Stomach (tissue), 9 donors: Measurements from ENCODE around the gene CEP85. TPM values are rescaled to one million over a fixed set of nuclear protein-coding genes. Genes with fewer than 3 reads are reported as not detected.

Source experiments
- DNase-seq, 2 donors: peaks; one replicate each; pipeline versions ENCODE4 v3.0.0 to v3.0.0-alpha.2; 2013 to 2019
- H3K27ac ChIP-seq, 5 donors: fragments of 200-600 bp in 4 of 5; sonication (generic) in 4 of 5; one replicate each; pipeline ENCODE4 v1.5.1; 2013 to 2019; ENCODE audit warnings: mild to moderate bottlenecking in 1 of 5, moderate library complexity in 1 of 5
- H3K27me3 ChIP-seq, 3 donors: fragments of 200-600 bp; sonication (generic); one replicate each; pipeline ENCODE4 v1.5.1; 2017 to 2019; ENCODE audit warnings: mixed run types in 1 of 3
- H3K36me3 ChIP-seq, 4 donors: fragments of 200-600 bp; sonication (generic); 1 replicate in 3 of 4; 2 replicates in 1 of 4; pipeline ENCODE4 v1.5.1; 2016 to 2019
- H3K4me1 ChIP-seq, 4 donors: fragments of 200-600 bp; sonication (generic); one replicate each; pipeline ENCODE4 v1.5.1; 2016 to 2019
- H3K4me3 ChIP-seq, 4 donors: fragments of 200-600 bp; sonication (generic) in 3 of 4; one replicate each; pipeline ENCODE4 v1.5.1; 2016 to 2019; ENCODE audit warnings: mild to moderate bottlenecking in 1 of 4
- H3K9me3 ChIP-seq, 4 donors: fragments of 200-600 bp; sonication (generic); one replicate each; pipeline ENCODE4 v1.5.1; 2016 to 2019
- EP300 ChIP-seq: sonication (generic); formaldehyde crosslinking; IDR thresholded peaks from one replicate; pipeline ENCODE4 v1.6.1; 2017; ENCODE audit warnings: antibody characterized with exemption
- POLR2A ChIP-seq, 4 donors: fragments of 450-650 bp; IDR thresholded peaks; one replicate each; pipeline ENCODE4 v1.6.1; 2016; ENCODE audit warnings: antibody characterized with exemption in 4 of 4, control low read depth in 2 of 4, mild to moderate bottlenecking in 1 of 4, moderate library complexity in 1 of 4
- POLR2AphosphoS5 ChIP-seq, 3 donors: sonication (generic); formaldehyde crosslinking; IDR thresholded peaks; one replicate each; pipeline ENCODE4 v1.6.1; 2016; ENCODE audit warnings: antibody characterized with exemption in 3 of 3
- WGBS, 5 donors: extraction: QIAGEN DNeasy Blood & Tissue Kit in 3 of 5; methylation state at CpG; one replicate each; pipeline versions ENCODE4 v1.1.5 to v1.1.7; 2013 to 2018; 5-methylcytosine and 5-hydroxymethylcytosine counted together
- intact Hi-C: fragments of 100-400 bp; cut with DNase I; formaldehyde crosslinking; loops from one replicate; pipeline ENCODE4 v1.15.1; 2023; ENCODE audit warnings: low total_unique reads
- polyA plus RNA-seq, 3 donors: library from polyadenylated mRNA; stranded (reverse); fragments of 200-250 nt; gene quantifications; one replicate each; pipeline ENCODE4 v1.2.3, GENCODE V29; 2013
- total RNA-seq, 5 donors: library from RNA; depleted of rRNA; stranded (reverse); fragments of >200 nt; gene quantifications; one replicate each; pipeline versions ENCODE4 v1.1.0 to v1.2.3, GENCODE V29; 2014 to 2016
- TF ChIP-seq, protein P1 (sequence below), 7 experiments: fragments of 450-650 bp in 4 of 7; fragments of 200-600 bp in 3 of 7; sonication (generic) in 3 of 7; IDR thresholded peaks; one replicate each; pipeline ENCODE4 v1.5.1; 2016 to 2019; ENCODE audit warnings: antibody characterized with exemption in 7 of 7, control low read depth in 2 of 7, mild to moderate bottlenecking in 1 of 7
- donor health status: healthy with polysubstance abuse.
- donor health status: Bipolar disorder and iron deficiency.
- donor health status: healthy.

Gene CEP85
- total and polyA plus RNA-seq, 8 donors = 0.58 to 21.0 (median 5.9) TPM

DNA sequence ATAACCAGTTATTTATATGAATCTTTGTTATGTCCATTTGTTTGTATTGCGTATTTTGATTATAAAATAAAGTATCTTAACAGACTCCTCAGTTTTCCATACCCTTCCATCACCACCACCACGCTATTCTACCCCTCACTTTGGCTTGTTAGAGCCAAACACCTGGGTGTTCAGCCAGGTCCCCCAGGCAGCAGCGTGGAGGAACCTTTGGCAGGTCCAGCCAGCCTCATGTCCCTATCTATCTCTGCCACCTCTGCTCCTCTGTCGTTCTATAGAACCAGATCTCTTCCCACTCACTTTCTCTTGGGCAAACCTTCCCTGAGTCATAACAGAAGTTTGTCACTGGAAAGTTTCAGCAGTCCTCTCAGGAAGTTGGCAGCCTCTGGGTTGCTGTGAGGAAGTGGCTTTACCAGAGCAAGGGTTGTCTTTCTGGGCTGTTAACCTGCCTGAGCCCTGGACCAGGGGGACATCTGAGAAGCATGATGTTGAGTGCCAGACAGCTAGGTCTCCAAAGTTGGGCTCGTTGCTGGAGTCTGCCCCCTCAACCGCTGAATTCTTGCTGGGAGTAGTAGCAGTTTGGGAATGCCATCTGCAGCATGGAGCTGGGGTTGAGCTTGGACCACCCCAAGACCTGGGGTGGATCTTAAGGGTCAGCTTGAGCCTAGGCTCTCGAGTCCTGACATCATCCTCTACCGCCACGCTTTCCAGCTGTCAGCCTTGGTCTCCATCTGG, 44.9 kb downstream of the CEP85 start:
- TF ChIP-seq EP300 (no peak), POLR2A (IDR thresholded peaks at IDR 0.05) (no peak), POLR2AphosphoS5 (IDR thresholded peaks at IDR 0.05) (peak in 2 of 3 donors; percentile 54 to 70)
- TF ChIP-seq, protein P1, sequence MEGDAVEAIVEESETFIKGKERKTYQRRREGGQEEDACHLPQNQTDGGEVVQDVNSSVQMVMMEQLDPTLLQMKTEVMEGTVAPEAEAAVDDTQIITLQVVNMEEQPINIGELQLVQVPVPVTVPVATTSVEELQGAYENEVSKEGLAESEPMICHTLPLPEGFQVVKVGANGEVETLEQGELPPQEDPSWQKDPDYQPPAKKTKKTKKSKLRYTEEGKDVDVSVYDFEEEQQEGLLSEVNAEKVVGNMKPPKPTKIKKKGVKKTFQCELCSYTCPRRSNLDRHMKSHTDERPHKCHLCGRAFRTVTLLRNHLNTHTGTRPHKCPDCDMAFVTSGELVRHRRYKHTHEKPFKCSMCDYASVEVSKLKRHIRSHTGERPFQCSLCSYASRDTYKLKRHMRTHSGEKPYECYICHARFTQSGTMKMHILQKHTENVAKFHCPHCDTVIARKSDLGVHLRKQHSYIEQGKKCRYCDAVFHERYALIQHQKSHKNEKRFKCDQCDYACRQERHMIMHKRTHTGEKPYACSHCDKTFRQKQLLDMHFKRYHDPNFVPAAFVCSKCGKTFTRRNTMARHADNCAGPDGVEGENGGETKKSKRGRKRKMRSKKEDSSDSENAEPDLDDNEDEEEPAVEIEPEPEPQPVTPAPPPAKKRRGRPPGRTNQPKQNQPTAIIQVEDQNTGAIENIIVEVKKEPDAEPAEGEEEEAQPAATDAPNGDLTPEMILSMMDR (IDR thresholded peaks at IDR 0.05) = no peak
- H3K27me3 ChIP-seq = no peaks in the 10 kb centered on the region
- DNase-seq = peak; percentile 59 to 60
- H3K36me3 ChIP-seq = peaks cover 0 to 22% (median 14%) of the 10 kb centered on the region in 4 donors
- H3K27ac ChIP-seq = peak overlapping the region; percentile 93 to 100 (median 98)
- H3K4me1 ChIP-seq = peaks cover 62 to 81% (median 75%) of the 10 kb centered on the region in 4 donors
- intact Hi-C loops = no loop called here
- WGBS, 5 donors = 39 to 54% (median 45%) methylated on average over 9 of the region's 9 CpGs
- H3K9me3 ChIP-seq = no peaks in the 10 kb centered on the region
- peak overlapping the region; percentile 65 to 89 (median 70) for H3K4me3 ChIP-seq

DNA sequence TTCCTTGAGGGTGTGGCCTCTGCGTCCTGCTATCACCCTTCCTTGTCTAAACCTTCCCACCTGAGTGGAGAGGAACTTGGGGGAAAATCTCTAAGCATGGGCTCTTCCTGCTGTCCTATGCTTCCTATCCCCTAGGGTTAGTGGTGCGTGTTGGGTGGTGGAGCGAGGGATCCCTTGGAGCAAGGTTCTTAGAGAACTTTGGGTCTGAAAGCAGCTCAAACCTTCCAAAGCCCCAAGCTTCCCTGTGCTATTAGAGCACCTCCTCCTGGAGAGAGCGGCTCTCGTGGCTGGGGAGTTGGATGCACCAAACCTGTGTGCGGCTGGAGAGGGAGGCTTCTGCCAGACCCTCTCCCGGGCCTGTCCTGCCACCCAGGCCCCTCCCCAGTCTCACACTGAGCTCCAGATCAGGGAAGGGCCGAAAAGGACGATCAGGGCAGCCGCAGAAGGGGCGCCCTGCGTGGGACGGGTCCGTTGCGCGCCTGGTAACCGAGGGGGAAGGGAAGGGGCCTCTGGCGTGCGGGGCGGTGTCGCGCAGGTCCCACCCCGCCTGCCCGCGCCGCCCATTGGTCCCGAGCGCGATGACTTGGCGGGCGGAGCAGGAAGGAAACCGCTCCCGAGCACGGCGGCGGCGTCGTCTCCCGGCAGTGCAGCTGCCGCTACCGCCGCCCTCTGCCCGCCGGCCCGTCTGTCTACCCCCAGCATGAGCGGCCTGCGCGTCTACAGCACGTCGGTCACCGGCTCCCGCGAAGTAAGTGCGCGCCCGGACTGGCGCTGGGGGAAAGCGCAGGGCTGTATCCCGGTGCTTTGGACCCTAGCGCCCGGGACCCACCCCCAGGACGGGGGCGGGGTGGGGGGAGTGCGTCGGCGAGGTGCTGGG, 45.7 kb downstream of the CEP85 start, which contains the start of gene SH3BGRL3:
Gene SH3BGRL3, plus strand, starts transcription at position 631 of the 877 bp plus-strand sequence. Its CDS starts 70 bp downstream, at position 701.
- H3K36me3 ChIP-seq = peaks cover 0 to 22% (median 13%) of the 10 kb centered on the region in 4 donors
- H3K27ac ChIP-seq = peak within 1 kb of the TSS; percentile 93 to 100 (median 98)
- DNase-seq = peak; percentile 93 to 96
- H3K27me3 ChIP-seq = no peaks in the 10 kb centered on the region
- peaks cover 70 to 89% (median 83%) of the 10 kb centered on the region in 4 donors for H3K4me1 ChIP-seq
- intact Hi-C loops = no loop called here
- WGBS, 5 donors = 0 to 2% (median 2%) methylated on average over 17 to 66 of the region's 66 CpGs
- H3K4me3 ChIP-seq = peak within 1 kb of the TSS; percentile 65 to 89 (median 70)
- TF ChIP-seq POLR2AphosphoS5 (IDR thresholded peaks at IDR 0.05) = peak; percentile 71 to 99 (median 98)
- peak in 3 of 4 donors; percentile 49 to 95 (median 73) for TF ChIP-seq POLR2A (IDR thresholded peaks at IDR 0.05)
- TF ChIP-seq, protein P1 (IDR thresholded peaks at IDR 0.05) = peak in 1 of 7 experiments; percentile 41
- no peak for TF ChIP-seq EP300
- H3K9me3 ChIP-seq = no peaks in the 10 kb centered on the region

DNA sequence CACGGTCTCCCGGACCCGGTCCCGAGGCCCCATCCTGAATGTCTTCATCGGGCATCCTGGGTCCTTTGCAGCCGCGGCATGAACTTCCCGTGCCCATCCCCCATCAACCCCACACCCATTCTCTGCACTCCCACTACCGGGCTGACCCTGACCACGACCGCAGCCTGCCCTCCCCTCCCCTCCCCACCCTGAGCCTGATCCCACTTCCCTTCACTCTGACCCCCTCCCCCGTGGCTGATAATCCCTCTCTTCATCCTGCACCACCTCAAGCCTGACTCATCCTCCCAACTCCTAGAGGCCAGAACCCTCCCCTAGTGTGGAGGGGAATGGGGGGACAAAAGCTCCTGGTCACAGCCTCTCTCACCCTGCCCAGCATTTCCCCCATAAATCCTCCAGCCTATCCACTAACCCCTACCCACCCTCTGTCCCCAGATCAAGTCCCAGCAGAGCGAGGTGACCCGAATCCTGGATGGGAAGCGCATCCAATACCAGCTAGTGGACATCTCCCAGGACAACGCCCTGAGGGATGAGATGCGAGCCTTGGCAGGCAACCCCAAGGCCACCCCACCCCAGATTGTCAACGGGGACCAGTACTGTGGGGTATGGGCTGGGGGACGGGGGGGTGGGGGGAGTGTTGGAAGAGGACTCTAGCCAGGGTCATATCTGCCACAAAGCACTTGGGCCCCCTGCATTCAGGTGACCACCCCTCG, 46.5 kb downstream of the CEP85 start:
- H3K27ac ChIP-seq = peak overlapping the region; percentile 93 to 100 (median 98)
- no peaks in the 10 kb centered on the region for H3K27me3 ChIP-seq
- H3K9me3 ChIP-seq = no peaks in the 10 kb centered on the region
- TF ChIP-seq POLR2AphosphoS5 (IDR thresholded peaks at IDR 0.05) (no peak), POLR2A (IDR thresholded peaks at IDR 0.05) (no peak), EP300 (no peak)
- TF ChIP-seq, protein P1 (IDR thresholded peaks at IDR 0.05) = no peak
- peak in 1 of 2 donors; percentile 27 for DNase-seq
- H3K4me3 ChIP-seq = peak overlapping the region; percentile 65 to 89 (median 70)
- intact Hi-C loops = no loop called here
- H3K36me3 ChIP-seq = peaks cover 0 to 20% (median 11%) of the 10 kb centered on the region in 4 donors
- peaks cover 76 to 92% (median 86%) of the 10 kb centered on the region in 4 donors for H3K4me1 ChIP-seq
- WGBS, 5 donors = 29 to 41% (median 30%) methylated on average over 15 to 20 of the region's 20 CpGs
